Osteoblast (primary cell): ENCODE results near the gene GSDME. TPM values are rescaled to one million over a fixed set of nuclear protein-coding genes. Genes with fewer than 3 reads are reported as not detected.

Experiments
- DNase-seq: peaks from one replicate; pipeline ENCODE4 v3.0.0; 2011; ENCODE audit warnings: low spot score, mixed read lengths; ENCODE audit not compliant: insufficient read length; ENCODE audit errors: missing footprints
- H2AFZ ChIP-seq: 2 replicates; pipeline ENCODE4 v1.6.0; 2011; ENCODE audit warnings: mild to moderate bottlenecking, low read length
- H3K27ac ChIP-seq: 2 replicates; pipeline ENCODE4 v1.5.1; 2011; ENCODE audit warnings: mild to moderate bottlenecking, low read depth, low read length, moderate library complexity
- H3K27me3 ChIP-seq: 2 replicates; pipeline ENCODE4 v1.6.0; 2012; ENCODE audit warnings: mild to moderate bottlenecking, control low read depth, inconsistent platforms, low read length, moderate library complexity; ENCODE audit not compliant: insufficient read depth
- H3K36me3 ChIP-seq: 2 replicates; pipeline ENCODE4 v1.5.1; 2011; ENCODE audit warnings: mild to moderate bottlenecking, low read length, control low read depth, moderate library complexity; ENCODE audit not compliant: insufficient read depth
- H3K4me1 ChIP-seq: 2 replicates; pipeline ENCODE4 v1.5.1; 2011; ENCODE audit warnings: mild to moderate bottlenecking, low read length, control low read depth, moderate library complexity; ENCODE audit not compliant: insufficient read depth
- H3K4me2 ChIP-seq: 2 replicates; pipeline ENCODE4 v1.6.0; 2011; ENCODE audit warnings: mild to moderate bottlenecking, low read length; ENCODE audit not compliant: insufficient read depth
- H3K4me3 ChIP-seq: fragments of 200-600 bp; sonication (generic); 3 replicates; pipeline ENCODE4 v1.5.1; 2012; ENCODE audit warnings: mild to moderate bottlenecking, low read length, inconsistent platforms; ENCODE audit not compliant: insufficient read depth
- H3K79me2 ChIP-seq: 2 replicates; pipeline ENCODE4 v1.6.0; 2012; ENCODE audit warnings: mild to moderate bottlenecking, low read length, control low read depth, inconsistent platforms; ENCODE audit not compliant: insufficient read depth
- H3K9me3 ChIP-seq: 2 replicates; pipeline ENCODE4 v1.5.1; 2011; ENCODE audit warnings: low read depth, low read length, control low read depth
- H4K20me1 ChIP-seq: 2 replicates; pipeline ENCODE4 v1.6.0; 2012; ENCODE audit warnings: mild to moderate bottlenecking, low read length, control low read depth; ENCODE audit not compliant: insufficient read depth
- CTCF ChIP-seq: IDR thresholded peaks from 2 replicates; pipeline ENCODE4 v1.5.1; 2011; ENCODE audit warnings: mild to moderate bottlenecking, low read depth, low read length, moderate library complexity; ENCODE audit errors: extremely low read depth
- total RNA-seq: library from RNA; depleted of rRNA; stranded (reverse); fragments of >200 nt; gene quantifications from 2 replicates; pipeline ENCODE4 v1.2.3, GENCODE V29; 2012

Gene GSDME
- total RNA-seq, 1 donor, result 42.3 TPM

- Histone ChIP-seq H3K4me1 (peaks cover 12% of the 10 kb centered on the region), H3K9me3 (no peaks in the 10 kb centered on the region), H3K79me2 (no peaks in the 10 kb centered on the region), H3K4me3 (no peak overlapping the region), H4K20me1 (peaks cover 3% of the 10 kb centered on the region), H3K4me2 (no peak overlapping the region), H3K27me3 (no peaks in the 10 kb centered on the region), H2AFZ (no peak overlapping the region), H3K27ac (no peak overlapping the region), H3K36me3 (peaks cover 8% of the 10 kb centered on the region)
- TF ChIP-seq CTCF, result no peak
- no peak for DNase-seq
Measured at GRCh38 chr7:24707988-24708615, 49.2 kb downstream of the GSDME start.

GRCh38 chr7:24706211-24707170 lies 50.8 kb downstream of the GSDME start:
- Histone ChIP-seq H3K27me3 (no peaks in the 10 kb centered on the region), H4K20me1 (peaks cover 3% of the 10 kb centered on the region), H3K4me2 (no peak overlapping the region), H2AFZ (no peak overlapping the region), H3K27ac (no peak overlapping the region), H3K9me3 (no peaks in the 10 kb centered on the region), H3K36me3 (peaks cover 8% of the 10 kb centered on the region), H3K79me2 (no peaks in the 10 kb centered on the region), H3K4me1 (peaks cover 28% of the 10 kb centered on the region), H3K4me3 (no peak overlapping the region)
- no peak for DNase-seq
- no peak for TF ChIP-seq CTCF

GRCh38 chr7:24705461-24705954 lies 51.8 kb downstream of the GSDME start:
- Histone ChIP-seq H3K27me3 (no peaks in the 10 kb centered on the region), H3K36me3 (peaks cover 8% of the 10 kb centered on the region)
- DNase-seq, result peak; percentile 49

More at GRCh38 chr7:24705461-24705954, 51.8 kb downstream of the GSDME start:
- H3K4me1 ChIP-seq, result peaks cover 38% of the 10 kb centered on the region
- H3K9me3 ChIP-seq, result no peaks in the 10 kb centered on the region
- H3K4me3 ChIP-seq, result no peak overlapping the region
- no peak for TF ChIP-seq CTCF
- no peak overlapping the region for H2AFZ ChIP-seq
- no peak overlapping the region for H3K4me2 ChIP-seq
- H4K20me1 ChIP-seq, result peaks cover 3% of the 10 kb centered on the region
- no peaks in the 10 kb centered on the region for H3K79me2 ChIP-seq
- H3K27ac ChIP-seq, result no peak overlapping the region
